Muscle of leg (tissue), 11 donors: ENCODE measurements around the gene LGR6. TPM values are rescaled to one million over a fixed set of nuclear protein-coding genes. Genes with fewer than 3 reads are reported as not detected.
"Not testable (repeated sequence)": the region's sequence is repeated elsewhere in the genome, so short reads cannot be mapped to it uniquely, and the experiment has no call there.

Experiments
- DNase-seq: peaks from one replicate; pipeline ENCODE4 v3.0.0; 2013
- H3K27ac ChIP-seq: one replicate; pipeline ENCODE4 v1.5.1; 2013; ENCODE audit warnings: mild to moderate bottlenecking, low read length, control low read depth
- H3K27me3 ChIP-seq: one replicate; pipeline ENCODE4 v1.6.1; 2013; ENCODE audit warnings: low read length; ENCODE audit not compliant: control insufficient read depth, insufficient read depth
- H3K36me3 ChIP-seq: one replicate; pipeline ENCODE4 v1.6.1; 2013; ENCODE audit warnings: low read length; ENCODE audit not compliant: control insufficient read depth, insufficient read depth
- H3K4me1 ChIP-seq: one replicate; pipeline ENCODE4 v1.6.1; 2013; ENCODE audit warnings: low read length; ENCODE audit not compliant: control insufficient read depth, insufficient read depth
- H3K4me3 ChIP-seq: one replicate; pipeline ENCODE4 v1.5.1; 2013; ENCODE audit warnings: low read length, control low read depth
- H3K9me3 ChIP-seq: replicated peaks from 2 replicates; pipeline ENCODE4 v1.6.1; 2013; ENCODE audit warnings: low read depth, low read length; ENCODE audit not compliant: control insufficient read depth
- WGBS: methylation state at CpG from one replicate; pipeline ENCODE4 v1.1.5; 2013; ENCODE audit warnings: missing lambda C conversion rate; ENCODE audit not compliant: insufficient coverage; 5-methylcytosine and 5-hydroxymethylcytosine counted together
- polyA plus RNA-seq, 8 donors: library from polyadenylated mRNA; unstranded; fragments of 120-200 nt; gene quantifications; one replicate each; pipeline versions ENCODE4 v1.2.1 to v1.2.3, GENCODE V29; 2013; ENCODE audit warnings: inconsistent platforms in 1 of 8, low replicate concordance in 1 of 8; ENCODE audit not compliant: insufficient read length in 8 of 8, insufficient read depth in 1 of 8
- total RNA-seq: library from RNA; stranded (reverse); fragments of 120-200 nt; gene quantifications from one replicate; pipeline ENCODE4 v1.2.4, GENCODE V29; 2013

LGR6 gene
- total and polyA plus RNA-seq, 9 donors = 0.09 to 4.2 (median 0.31) TPM

- peaks cover 16% of the 10 kb centered on the region for H3K27me3 ChIP-seq
- no peaks in the 10 kb centered on the region for H3K36me3 ChIP-seq
- no peak overlapping the region for H3K4me3 ChIP-seq
- no peak overlapping the region for H3K27ac ChIP-seq
- peaks cover 3% of the 10 kb centered on the region for H3K4me1 ChIP-seq
- no peaks in the 10 kb centered on the region for H3K9me3 ChIP-seq
- no peak for DNase-seq
- WGBS = 63% methylated on average over 6 of the region's 8 CpGs
Observed at GRCh38 chr1:202187697-202188407, 5.7 kb upstream of the LGR6 start.

GRCh38 chr1:202189001-202189790 lies 4.4 kb upstream of the LGR6 start:
- DNase-seq = peak; percentile 49
- 39% methylated on average over 11 of the region's 20 CpGs for WGBS
- H3K27me3 ChIP-seq = peaks cover 25% of the 10 kb centered on the region

GRCh38 chr1:202189918-202190715 lies 3.5 kb upstream of the LGR6 start:
- DNase-seq = no peak
- no peaks in the 10 kb centered on the region for H3K9me3 ChIP-seq
- H3K36me3 ChIP-seq = no peaks in the 10 kb centered on the region
- H3K4me1 ChIP-seq = peaks cover 8% of the 10 kb centered on the region
- WGBS = 59% methylated on average over 7 of the region's 7 CpGs
- no peak overlapping the region for H3K4me3 ChIP-seq
- H3K27me3 ChIP-seq = peaks cover 30% of the 10 kb centered on the region
- H3K27ac ChIP-seq = no peak overlapping the region

More at GRCh38 chr1:202189001-202189790, 4.4 kb upstream of the LGR6 start:
- Histone ChIP-seq H3K4me1 (peaks cover 11% of the 10 kb centered on the region), H3K27ac (no peak overlapping the region), H3K9me3 (no peaks in the 10 kb centered on the region), H3K36me3 (no peaks in the 10 kb centered on the region), H3K4me3 (no peak overlapping the region)

GRCh38 chr1:202191391-202191790 lies 2.2 kb upstream of the LGR6 start:
- H3K9me3 ChIP-seq, H3K4me3 ChIP-seq, DNase-seq, H3K4me1 ChIP-seq, H3K27ac ChIP-seq, H3K36me3 ChIP-seq: not testable (repeated sequence)
- WGBS = no CpG with 5 or more reads among the region's 33 CpGs
- peaks cover 38% of the 10 kb centered on the region for H3K27me3 ChIP-seq

- peak; percentile 48 for DNase-seq
- Histone ChIP-seq H3K27ac (no peak overlapping the region), H3K36me3 (no peaks in the 10 kb centered on the region), H3K4me1 (peaks cover 8% of the 10 kb centered on the region), H3K4me3 (no peak overlapping the region), H3K27me3 (peaks cover 49% of the 10 kb centered on the region), H3K9me3 (no peaks in the 10 kb centered on the region)
- 24% methylated on average over 14 of the region's 18 CpGs for WGBS
Observed at GRCh38 chr1:202192770-202193613, 607 bp upstream of the LGR6 start.

GRCh38 chr1:202194328-202194648 lies 689 bp downstream of the LGR6 start:
- Histone ChIP-seq H3K27ac (no peak overlapping the region), H3K4me3 (no peak overlapping the region), H3K27me3 (peaks cover 57% of the 10 kb centered on the region), H3K9me3 (no peaks in the 10 kb centered on the region), H3K4me1 (peaks cover 11% of the 10 kb centered on the region), H3K36me3 (no peaks in the 10 kb centered on the region)
- WGBS = 43% methylated on average over 9 of the region's 11 CpGs
- no peak for DNase-seq

GRCh38 chr1:202197653-202198365 lies 4.2 kb downstream of the LGR6 start:
- H3K4me3 ChIP-seq = no peak overlapping the region
- peaks cover 18% of the 10 kb centered on the region for H3K4me1 ChIP-seq
- peaks cover 59% of the 10 kb centered on the region for H3K27me3 ChIP-seq
- H3K27ac ChIP-seq = no peak overlapping the region
- no peaks in the 10 kb centered on the region for H3K36me3 ChIP-seq
- no peak for DNase-seq
- no peaks in the 10 kb centered on the region for H3K9me3 ChIP-seq
- no CpG with 5 or more reads among the region's 7 CpGs for WGBS

- 88% methylated on average over 1 of the region's 1 CpG for WGBS
- peaks cover 14% of the 10 kb centered on the region for H3K4me1 ChIP-seq
- no peak overlapping the region for H3K4me3 ChIP-seq
- H3K9me3 ChIP-seq = no peaks in the 10 kb centered on the region
- no peak overlapping the region for H3K27ac ChIP-seq
- no peak for DNase-seq
- no peaks in the 10 kb centered on the region for H3K36me3 ChIP-seq
- H3K27me3 ChIP-seq = peaks cover 54% of the 10 kb centered on the region
Observed at GRCh38 chr1:202198366-202198724, 4.7 kb downstream of the LGR6 start.
